ENCODE results near the gene VPS41.

- TF ChIP-seq, protein P1, sequence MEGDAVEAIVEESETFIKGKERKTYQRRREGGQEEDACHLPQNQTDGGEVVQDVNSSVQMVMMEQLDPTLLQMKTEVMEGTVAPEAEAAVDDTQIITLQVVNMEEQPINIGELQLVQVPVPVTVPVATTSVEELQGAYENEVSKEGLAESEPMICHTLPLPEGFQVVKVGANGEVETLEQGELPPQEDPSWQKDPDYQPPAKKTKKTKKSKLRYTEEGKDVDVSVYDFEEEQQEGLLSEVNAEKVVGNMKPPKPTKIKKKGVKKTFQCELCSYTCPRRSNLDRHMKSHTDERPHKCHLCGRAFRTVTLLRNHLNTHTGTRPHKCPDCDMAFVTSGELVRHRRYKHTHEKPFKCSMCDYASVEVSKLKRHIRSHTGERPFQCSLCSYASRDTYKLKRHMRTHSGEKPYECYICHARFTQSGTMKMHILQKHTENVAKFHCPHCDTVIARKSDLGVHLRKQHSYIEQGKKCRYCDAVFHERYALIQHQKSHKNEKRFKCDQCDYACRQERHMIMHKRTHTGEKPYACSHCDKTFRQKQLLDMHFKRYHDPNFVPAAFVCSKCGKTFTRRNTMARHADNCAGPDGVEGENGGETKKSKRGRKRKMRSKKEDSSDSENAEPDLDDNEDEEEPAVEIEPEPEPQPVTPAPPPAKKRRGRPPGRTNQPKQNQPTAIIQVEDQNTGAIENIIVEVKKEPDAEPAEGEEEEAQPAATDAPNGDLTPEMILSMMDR (conservative IDR thresholded peaks at IDR 0.05; ENCODE audit: low read length) = no peak
- TF ChIP-seq EZH2phosphoT487 (IDR thresholded peaks at IDR 0.05; ENCODE audit: borderline replicate concordance, low read depth, low read length) = no peak
These were observed 25.5 kb upstream of the VPS41 start for GRCh38 chr7:38934536-38934935.

Measured in OCI-LY7 (cell line).